H9 (cell line): ENCODE results near the gene CAMKK1. TPM values are rescaled to one million over a fixed set of nuclear protein-coding genes. Genes with fewer than 3 reads are reported as not detected.

Experiments used
- DNase-seq: peaks from one replicate; pipeline ENCODE4 v3.0.0-alpha.2; 2017
- H2AFZ ChIP-seq: one replicate; pipeline ENCODE4 v1.6.1; 2013; ENCODE audit warnings: mild to moderate bottlenecking, low read length, control low read depth, moderate library complexity
- H2AK5ac ChIP-seq: 2 replicates; pipeline ENCODE4 v1.6.1; 2013; ENCODE audit warnings: low read length, control low read depth, mixed read lengths; ENCODE audit not compliant: insufficient read length
- H2BK120ac ChIP-seq: one replicate; pipeline ENCODE4 v1.6.1; 2013; ENCODE audit warnings: low read depth, mild to moderate bottlenecking, low read length, control low read depth, inconsistent platforms; ENCODE audit not compliant: poor library complexity, severe bottlenecking
- H2BK12ac ChIP-seq: 2 replicates; pipeline ENCODE4 v1.6.1; 2013; ENCODE audit warnings: low read length, control low read depth, mixed read lengths, low read depth; ENCODE audit not compliant: insufficient read length
- H2BK15ac ChIP-seq: 2 replicates; pipeline ENCODE4 v1.6.1; 2013; ENCODE audit warnings: low read depth, low read length, control low read depth
- H2BK20ac ChIP-seq: one replicate; pipeline ENCODE4 v1.6.1; 2013; ENCODE audit warnings: low read depth, mild to moderate bottlenecking, low read length, control low read depth, inconsistent platforms; ENCODE audit not compliant: poor library complexity, severe bottlenecking
- H2BK5ac ChIP-seq: 2 replicates; pipeline ENCODE4 v1.6.1; 2013; ENCODE audit warnings: low read length, control low read depth, mixed read lengths; ENCODE audit not compliant: insufficient read length
- H3K14ac ChIP-seq: 2 replicates; pipeline ENCODE4 v1.6.1; 2013; ENCODE audit warnings: low read length, control low read depth; ENCODE audit not compliant: insufficient read depth
- H3K18ac ChIP-seq: 2 replicates; pipeline ENCODE4 v1.6.1; 2013; ENCODE audit warnings: low read depth, mild to moderate bottlenecking, mixed read lengths, low read length, control low read depth; ENCODE audit not compliant: insufficient read length
- H3K23ac ChIP-seq: 2 replicates; pipeline ENCODE4 v1.6.1; 2013; ENCODE audit warnings: low read length, control low read depth, mixed read lengths, low read depth; ENCODE audit not compliant: insufficient read length
- H3K23me2 ChIP-seq: 2 replicates; pipeline ENCODE4 v1.6.1; 2013; ENCODE audit warnings: low read depth, mild to moderate bottlenecking, mixed read lengths, low read length, control low read depth; ENCODE audit not compliant: insufficient read length, poor library complexity, severe bottlenecking
- H3K27ac ChIP-seq: 2 replicates; pipeline ENCODE4 v1.5.1; 2013; ENCODE audit warnings: low read length, control low read depth, mixed read lengths, low read depth; ENCODE audit not compliant: insufficient read length
- H3K27me3 ChIP-seq: 2 replicates; pipeline ENCODE4 v1.6.1; 2013; ENCODE audit warnings: low read length, control low read depth, inconsistent platforms; ENCODE audit not compliant: insufficient read depth
- H3K4ac ChIP-seq: 2 replicates; pipeline ENCODE4 v1.6.1; 2013; ENCODE audit warnings: low read depth, mild to moderate bottlenecking, control low read depth, inconsistent platforms, low read length, moderate library complexity
- H3K4me1 ChIP-seq: 2 replicates; pipeline ENCODE4 v1.6.1; 2013; ENCODE audit warnings: low read length, control low read depth, inconsistent platforms; ENCODE audit not compliant: insufficient read depth
- H3K4me2 ChIP-seq: 2 replicates; pipeline ENCODE4 v1.6.1; 2013; ENCODE audit warnings: low read length, control low read depth, mixed read lengths; ENCODE audit not compliant: insufficient read length, insufficient read depth
- H3K56ac ChIP-seq: 2 replicates; pipeline ENCODE4 v1.6.1; 2013; ENCODE audit warnings: low read depth, mild to moderate bottlenecking, mixed read lengths, low read length, control low read depth; ENCODE audit not compliant: insufficient read length
- H3K79me1 ChIP-seq: 2 replicates; pipeline ENCODE4 v1.6.1; 2013; ENCODE audit warnings: low read depth, mild to moderate bottlenecking, moderate library complexity, low read length, control low read depth, inconsistent platforms; ENCODE audit not compliant: insufficient read depth, poor library complexity, severe bottlenecking
- H3K79me2 ChIP-seq: 2 replicates; pipeline ENCODE4 v1.6.1; 2013; ENCODE audit warnings: low read length, control low read depth, inconsistent platforms; ENCODE audit not compliant: insufficient read depth
- H3K9ac ChIP-seq: 2 replicates; pipeline ENCODE4 v1.6.1; 2013; ENCODE audit warnings: low read length, control low read depth, mixed read lengths; ENCODE audit not compliant: insufficient read length; ENCODE audit errors: extremely low read depth
- H3K9me3 ChIP-seq: one replicate; pipeline ENCODE4 v1.6.1; 2013; ENCODE audit warnings: low read depth, low read length, inconsistent platforms; ENCODE audit not compliant: control insufficient read depth
- H3T11ph ChIP-seq: one replicate; pipeline ENCODE4 v1.6.1; 2013; ENCODE audit warnings: mild to moderate bottlenecking, low read length, control low read depth, inconsistent platforms
- H4K20me1 ChIP-seq: one replicate; pipeline ENCODE4 v1.6.1; 2013; ENCODE audit not compliant: control insufficient read depth, insufficient read length, insufficient read depth
- H4K5ac ChIP-seq: 2 replicates; pipeline ENCODE4 v1.6.1; 2013; ENCODE audit warnings: low read depth, mild to moderate bottlenecking, mixed read lengths, low read length, control low read depth; ENCODE audit not compliant: insufficient read length
- H4K8ac ChIP-seq: replicated peaks from 2 replicates; pipeline ENCODE4 v1.6.1; 2013; ENCODE audit warnings: low read length, control low read depth, mixed read lengths, low read depth; ENCODE audit not compliant: insufficient read length
- H4K91ac ChIP-seq: 2 replicates; pipeline ENCODE4 v1.6.1; 2013; ENCODE audit warnings: low read depth, mild to moderate bottlenecking, moderate library complexity, mixed read lengths, low read length, control low read depth; ENCODE audit not compliant: insufficient read length
- H3K27ac Mint-ChIP-seq, 3 experiments: 2 replicates in 2 of 3; 3 replicates in 1 of 3; pipeline ENCODE4 v1.8.0; 2020 to 2021; ENCODE audit warnings: mixed read lengths in 3 of 3, mild to moderate bottlenecking in 1 of 3, moderate library complexity in 1 of 3
- H3K27me3 Mint-ChIP-seq: 2 replicates; pipeline ENCODE4 v1.8.0; 2021; ENCODE audit warnings: low read depth, mild to moderate bottlenecking, moderate library complexity, mixed read lengths
- H3K36me3 Mint-ChIP-seq, 3 experiments: 2 replicates in 2 of 3; 3 replicates in 1 of 3; pipeline ENCODE4 v1.8.0; 2020 to 2021; ENCODE audit warnings: low read depth in 3 of 3, mixed read lengths in 3 of 3; ENCODE audit not compliant: insufficient read depth in 1 of 3
- H3K4me1 Mint-ChIP-seq, 2 experiments: 2 replicates each; pipeline ENCODE4 v1.8.0; 2020; ENCODE audit warnings: mixed read lengths in 2 of 2
- H3K4me3 Mint-ChIP-seq, 2 experiments: 2 replicates in 1 of 2; 3 replicates in 1 of 2; pipeline ENCODE4 v1.8.0; 2020 to 2021; ENCODE audit warnings: mild to moderate bottlenecking in 2 of 2, mixed read lengths in 2 of 2, moderate library complexity in 1 of 2
- H3K9me3 Mint-ChIP-seq, 2 experiments: 2 replicates in 1 of 2; 3 replicates in 1 of 2; pipeline ENCODE4 v1.8.0; 2020; ENCODE audit warnings: mild to moderate bottlenecking in 2 of 2, mixed read lengths in 2 of 2, moderate library complexity in 1 of 2
- CTCF ChIP-seq: fragments of 200-600 bp; sonication (generic); conservative IDR thresholded peaks from 3 replicates; pipeline ENCODE4 v1.8.0; 2021; ENCODE audit warnings: antibody characterized with exemption, mild to moderate bottlenecking
- WGBS: extraction: QIAGEN DNeasy Blood & Tissue Kit; methylation state at CpG from one replicate; pipeline ENCODE4 v1.1.7; 2013; ENCODE audit warnings: missing lambda C conversion rate, low lambda C conversion rate, mixed read lengths; ENCODE audit not compliant: insufficient read length; ENCODE audit errors: extremely low coverage; 5-methylcytosine and 5-hydroxymethylcytosine counted together
- total RNA-seq: library from RNA; stranded (reverse); gene quantifications from 2 replicates; pipeline ENCODE4 v1.2.1, GENCODE V29; 2021

The CAMKK1 gene
- total RNA-seq, 1 experiment from 2014 or later: 6.7 TPM

DNA sequence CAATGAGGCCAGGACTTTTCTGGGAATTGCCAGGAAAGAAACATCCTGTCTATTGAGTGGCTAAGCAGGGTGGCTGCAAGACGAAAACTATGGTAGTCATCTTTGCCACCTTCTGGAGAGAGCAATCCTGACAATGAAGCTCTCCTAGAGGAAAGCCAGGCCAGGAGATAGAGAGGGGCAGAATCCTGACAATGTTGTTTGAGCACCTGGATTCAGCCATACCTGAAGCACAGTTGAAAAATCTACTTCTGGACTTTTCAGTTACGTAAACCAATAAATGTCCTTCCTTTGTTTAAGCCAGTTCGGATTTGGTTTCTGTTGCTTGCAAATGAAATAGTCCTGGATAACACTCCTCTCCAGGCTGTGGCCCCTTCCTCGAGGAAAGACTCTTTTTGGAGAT, 14.0 kb upstream of the CAMKK1 start:
- Histone ChIP-seq H2BK5ac (no peak overlapping the region), H3K4me1 (no peaks in the 10 kb centered on the region; the same call in 1 of the 2 replicates), H2AK5ac (no peak overlapping the region), H3K56ac (no peak overlapping the region), H2BK12ac (no peak overlapping the region), H3K9me3 (no peaks in the 10 kb centered on the region), H4K20me1 (no peaks in the 10 kb centered on the region), H4K5ac (no peak overlapping the region), H2BK120ac (no peak overlapping the region), H2BK15ac (no peak overlapping the region), H3K23ac (no peak overlapping the region), H3K9ac (no peak overlapping the region), H3K27me3 (no peaks in the 10 kb centered on the region), H4K8ac (no peak overlapping the region), H3K14ac (no peak overlapping the region), H3K18ac (no peak overlapping the region), H3K27ac (no peak overlapping the region), H3T11ph (no peak overlapping the region), H2AFZ (no peak overlapping the region), H3K4ac (no peak overlapping the region), H2BK20ac (no peak overlapping the region), H3K79me2 (no peaks in the 10 kb centered on the region), H3K23me2 (no peaks in the 10 kb centered on the region), H4K91ac (no peak overlapping the region), H3K4me2 (no peak overlapping the region), H3K79me1 (no peaks in the 10 kb centered on the region)
- no CpG with 5 or more reads among the region's 4 CpGs for WGBS
- TF ChIP-seq CTCF: no peak
- Mint-ChIP-seq H3K9me3 (no peaks in the 10 kb centered on the region), H3K27ac (peak overlapping the region in 1 of 3 experiments; percentile 57; a peak in 1 of 7 replicates), H3K36me3 (no peaks in the 10 kb centered on the region), H3K27me3 (peaks cover 2% of the 10 kb centered on the region; the same call in 1 of the 2 replicates), H3K4me3 (no peak overlapping the region), H3K4me1 (peaks cover 15 to 18% of the 10 kb centered on the region in 2 experiments)
- no peak for DNase-seq
